ENCODE data around the gene UGT1A7. TPM values are rescaled to one million over a fixed set of nuclear protein-coding genes. Genes with fewer than 3 reads are reported as not detected.

The UGT1A7 gene
- total RNA-seq, 6 donors from 2014 or later, result not detected

GRCh38 chr2:233772583-233772982, 90.9 kb downstream of the UGT1A7 start:
- ATAC-seq (ENCODE audit: low FRiP score in 2 of 2) (no peak), DNase-seq (no peak)
- H3K9me3 ChIP-seq, result no peaks in the 10 kb centered on the region
- no peaks in the 10 kb centered on the region for H3K36me3 ChIP-seq
- H3K4me1 ChIP-seq, result no peaks in the 10 kb centered on the region
- 66 to 71% methylated on average over 5 of the region's 5 CpGs for WGBS, 2 donors
- TF ChIP-seq CTCF (IDR thresholded peaks at IDR 0.05) (no peak), POLR2AphosphoS5 (IDR thresholded peaks at IDR 0.05) (no peak), EP300 (IDR thresholded peaks at IDR 0.05) (no peak), POLR2A (IDR thresholded peaks at IDR 0.05) (no peak)
- no peak overlapping the region for H3K4me3 ChIP-seq
- H3K27ac ChIP-seq, result no peak overlapping the region
- no peaks in the 10 kb centered on the region for H3K27me3 ChIP-seq

GRCh38 chr2:233773854-233774253, 92.2 kb downstream of the UGT1A7 start:
- Histone ChIP-seq H3K9me3 (no peaks in the 10 kb centered on the region), H3K36me3 (no peaks in the 10 kb centered on the region), H3K27ac (no peak overlapping the region), H3K4me1 (no peaks in the 10 kb centered on the region), H3K27me3 (no peaks in the 10 kb centered on the region), H3K4me3 (no peak overlapping the region)
- 88 to 93% methylated on average over 5 of the region's 5 CpGs for WGBS, 2 donors
- DNase-seq, result no peak
- no peak for ATAC-seq (ENCODE audit: low FRiP score in 2 of 2)
- TF ChIP-seq POLR2AphosphoS5 (IDR thresholded peaks at IDR 0.05) (no peak), CTCF (IDR thresholded peaks at IDR 0.05) (no peak), POLR2A (IDR thresholded peaks at IDR 0.05) (no peak), EP300 (IDR thresholded peaks at IDR 0.05) (no peak)

- DNase-seq, result no peak
- H3K36me3 ChIP-seq, result no peaks in the 10 kb centered on the region
- H3K4me3 ChIP-seq, result no peak overlapping the region
- TF ChIP-seq POLR2A (IDR thresholded peaks at IDR 0.05) (no peak), POLR2AphosphoS5 (IDR thresholded peaks at IDR 0.05) (no peak), CTCF (IDR thresholded peaks at IDR 0.05) (no peak), EP300 (IDR thresholded peaks at IDR 0.05) (no peak)
- H3K27ac ChIP-seq, result no peak overlapping the region
- H3K27me3 ChIP-seq, result no peaks in the 10 kb centered on the region
- H3K4me1 ChIP-seq, result no peaks in the 10 kb centered on the region
- 92 to 95% methylated on average over 5 to 6 of the region's 6 CpGs for WGBS, 2 donors
- ATAC-seq (ENCODE audit: low FRiP score in 2 of 2), result no peak
- H3K9me3 ChIP-seq, result no peaks in the 10 kb centered on the region
Observed at GRCh38 chr2:233775414-233775813, 93.7 kb downstream of the UGT1A7 start.

- TF ChIP-seq POLR2A (IDR thresholded peaks at IDR 0.05), result no peak
- no peaks in the 10 kb centered on the region for H3K27me3 ChIP-seq
- H3K36me3 ChIP-seq, result no peaks in the 10 kb centered on the region
- no peak within 1 kb of the TSS for H3K27ac ChIP-seq
- H3K4me3 ChIP-seq, result no peak within 1 kb of the TSS
- no peaks in the 10 kb centered on the region for H3K9me3 ChIP-seq
- DNase-seq (no peak), ATAC-seq (ENCODE audit: low FRiP score in 2 of 2) (no peak)
- 93 to 100% methylated on average over 2 of the region's 2 CpGs for WGBS, 2 donors
- no peaks in the 10 kb centered on the region for H3K4me1 ChIP-seq
Observed at GRCh38 chr2:233778030-233778429, 96.3 kb downstream of the UGT1A7 start, which contains the start of gene MROH2A. Gene MROH2A, plus strand, starts transcription at chr2:233778330. Its CDS starts 1,029 bp downstream, at chr2:233779359.

GRCh38 chr2:233779722-233780121, 98.0 kb downstream of the UGT1A7 start:
- Histone ChIP-seq H3K4me1 (no peaks in the 10 kb centered on the region), H3K27me3 (no peaks in the 10 kb centered on the region), H3K4me3 (no peak overlapping the region), H3K9me3 (no peaks in the 10 kb centered on the region), H3K27ac (no peak overlapping the region), H3K36me3 (no peaks in the 10 kb centered on the region)
- no peak for ATAC-seq (ENCODE audit: low FRiP score in 2 of 2)
- no peak for DNase-seq
- no peak for TF ChIP-seq CTCF (IDR thresholded peaks at IDR 0.05)
- TF ChIP-seq EP300 (IDR thresholded peaks at IDR 0.05), result no peak
- TF ChIP-seq POLR2A (IDR thresholded peaks at IDR 0.05), result no peak
- no peak for TF ChIP-seq POLR2AphosphoS5 (IDR thresholded peaks at IDR 0.05)
- 83 to 87% methylated on average over 3 to 4 of the region's 4 CpGs for WGBS, 2 donors
